ENCODE measurements around the gene TMEM121.

GRCh38 chr14:105517096-105517495 lies 9.3 kb upstream of the TMEM121 start:
- TF ChIP-seq EZH2 (IDR thresholded peaks at IDR 0.05; ENCODE audit: borderline replicate concordance, insufficient read depth, low read depth, low read length, poor library complexity, severe bottlenecking) = no peak
- no peak for TF ChIP-seq CTCF (IDR thresholded peaks at IDR 0.05)
